ENCODE results near the gene SP140L.

GRCh38 chr2:230410263-230410662 lies 83.3 kb downstream of the SP140L start:
- TF ChIP-seq CTCF (IDR thresholded peaks at IDR 0.05) (no peak), POLR2A (IDR thresholded peaks at IDR 0.05) (no peak)
